ENCODE results near the gene TRMT10B. TPM values are rescaled to one million over a fixed set of nuclear protein-coding genes. Genes with fewer than 3 reads are reported as not detected.

The TRMT10B gene
- total RNA-seq, 2 experiments from 2014 or later = 2.8 TPM; not detected in 1

DNA sequence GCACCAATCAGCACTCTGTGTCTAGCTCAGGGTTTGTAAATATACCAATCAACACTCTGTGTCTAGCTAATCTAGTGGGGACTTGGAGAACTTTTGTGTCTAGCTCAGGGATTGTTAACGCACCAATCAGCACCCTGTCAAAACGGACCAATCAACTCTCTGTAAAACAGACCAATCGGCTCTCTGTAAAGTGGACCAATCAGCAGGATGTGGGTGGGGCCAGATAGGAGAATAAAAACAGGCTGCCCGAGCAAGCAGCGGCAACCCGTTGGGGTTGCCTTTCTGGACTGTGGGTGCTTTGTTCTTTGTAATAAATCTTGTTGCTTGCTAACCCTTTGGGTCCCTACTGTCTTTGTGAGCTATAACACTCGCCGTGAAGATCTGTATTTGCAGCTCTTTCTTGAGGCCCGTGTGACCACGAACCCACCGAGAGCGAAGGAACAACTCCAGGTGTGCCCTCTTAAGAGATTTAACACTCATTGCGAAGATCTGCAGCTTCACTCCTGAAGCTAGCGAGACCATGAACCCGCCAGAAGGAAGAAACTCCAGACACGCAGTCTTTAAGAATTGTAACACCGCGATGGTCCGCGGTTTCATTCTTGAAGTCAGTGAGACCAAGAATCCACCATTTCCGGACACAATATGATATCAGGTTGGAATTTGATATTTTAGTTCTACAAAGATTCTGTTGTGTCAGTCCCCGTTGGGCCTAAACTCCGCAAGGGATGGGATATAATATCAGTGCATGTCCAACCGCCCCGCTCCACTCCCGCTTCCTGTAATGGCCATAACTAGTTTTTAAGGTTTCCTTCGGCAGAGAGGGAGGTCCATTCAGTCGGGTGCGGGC is 740 bp upstream of the TRMT10B start:
- Histone ChIP-seq H3K9me2 (ENCODE audit: insufficient read depth, low read length) (no peaks in the 10 kb centered on the region), H3K9me3 (ENCODE audit: low read length) (no peaks in the 10 kb centered on the region), H3K27ac (ENCODE audit: low read depth, low read length, poor library complexity, severe bottlenecking) (no peak overlapping the region), H3K4me2 (ENCODE audit: low read length) (no peak overlapping the region), H3K4me1 (ENCODE audit: insufficient read depth, low read length, poor library complexity, severe bottlenecking) (no peaks in the 10 kb centered on the region), H3K36me3 (ENCODE audit: insufficient read depth, low read length) (no peaks in the 10 kb centered on the region), H3K79me2 (ENCODE audit: insufficient read depth, low read depth, low read length) (no peaks in the 10 kb centered on the region), H4K20me1 (ENCODE audit: insufficient read depth, low read length) (no peaks in the 10 kb centered on the region), H3K4me3 (ENCODE audit: low read depth, low read length, poor library complexity, severe bottlenecking) (no peak overlapping the region), H2AFZ (ENCODE audit: low read length) (no peak overlapping the region)
- intact Hi-C loops (cut with micrococcal nuclease; ENCODE audit: unreplicated experiment) = no loop called here
- ChIA-PET CTCF (ENCODE audit: unreplicated experiment) (no interaction called here), POLR2A (interaction anchor here (0.6 to 1.3 kb wide), 3 partner anchors 10 to 464 kb away, joined by 3 to 11 read pairs (median 5); no protein-coding TSS in a partner anchor)
- TF ChIP-seq, protein P1, sequence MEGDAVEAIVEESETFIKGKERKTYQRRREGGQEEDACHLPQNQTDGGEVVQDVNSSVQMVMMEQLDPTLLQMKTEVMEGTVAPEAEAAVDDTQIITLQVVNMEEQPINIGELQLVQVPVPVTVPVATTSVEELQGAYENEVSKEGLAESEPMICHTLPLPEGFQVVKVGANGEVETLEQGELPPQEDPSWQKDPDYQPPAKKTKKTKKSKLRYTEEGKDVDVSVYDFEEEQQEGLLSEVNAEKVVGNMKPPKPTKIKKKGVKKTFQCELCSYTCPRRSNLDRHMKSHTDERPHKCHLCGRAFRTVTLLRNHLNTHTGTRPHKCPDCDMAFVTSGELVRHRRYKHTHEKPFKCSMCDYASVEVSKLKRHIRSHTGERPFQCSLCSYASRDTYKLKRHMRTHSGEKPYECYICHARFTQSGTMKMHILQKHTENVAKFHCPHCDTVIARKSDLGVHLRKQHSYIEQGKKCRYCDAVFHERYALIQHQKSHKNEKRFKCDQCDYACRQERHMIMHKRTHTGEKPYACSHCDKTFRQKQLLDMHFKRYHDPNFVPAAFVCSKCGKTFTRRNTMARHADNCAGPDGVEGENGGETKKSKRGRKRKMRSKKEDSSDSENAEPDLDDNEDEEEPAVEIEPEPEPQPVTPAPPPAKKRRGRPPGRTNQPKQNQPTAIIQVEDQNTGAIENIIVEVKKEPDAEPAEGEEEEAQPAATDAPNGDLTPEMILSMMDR (conservative IDR thresholded peaks at IDR 0.05; ENCODE audit: low read length) = no peak
- no peak for TF ChIP-seq EZH2phosphoT487 (IDR thresholded peaks at IDR 0.05; ENCODE audit: borderline replicate concordance, low read depth, low read length)
- BruUV-seq (replicated peaks) = no TSS peak
- DNase-seq (ENCODE audit: low spot score) = no peak

DNA sequence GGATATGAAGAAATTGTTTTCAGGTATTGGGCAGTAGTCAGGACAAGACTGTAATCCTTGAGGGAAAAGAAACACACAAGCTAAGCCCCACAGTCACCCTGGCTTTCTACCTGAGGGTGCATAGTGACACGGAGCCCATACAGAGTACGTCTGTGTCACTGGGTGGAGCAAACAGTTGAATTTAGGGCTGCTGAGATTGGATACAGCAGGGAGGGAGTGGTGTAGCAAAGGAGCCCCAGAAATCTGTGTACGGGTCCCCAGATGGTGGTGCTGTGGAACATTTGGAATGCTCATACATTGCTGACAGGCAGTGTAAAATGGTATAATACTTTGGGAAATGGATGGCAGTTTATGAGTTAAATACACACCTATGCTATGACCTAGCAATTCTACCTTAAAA is 5.1 kb downstream of the TRMT10B start:
- Histone ChIP-seq H3K79me2 (ENCODE audit: insufficient read depth, low read depth, low read length) (no peaks in the 10 kb centered on the region), H3K4me1 (ENCODE audit: insufficient read depth, low read length, poor library complexity, severe bottlenecking) (no peaks in the 10 kb centered on the region), H3K27ac (ENCODE audit: low read depth, low read length, poor library complexity, severe bottlenecking) (no peak overlapping the region), H3K36me3 (ENCODE audit: insufficient read depth, low read length) (no peaks in the 10 kb centered on the region), H3K9me2 (ENCODE audit: insufficient read depth, low read length) (no peaks in the 10 kb centered on the region), H3K4me3 (ENCODE audit: low read depth, low read length, poor library complexity, severe bottlenecking) (no peak overlapping the region), H2AFZ (ENCODE audit: low read length) (no peak overlapping the region), H3K4me2 (ENCODE audit: low read length) (no peak overlapping the region), H3K9me3 (ENCODE audit: low read length) (no peaks in the 10 kb centered on the region), H4K20me1 (ENCODE audit: insufficient read depth, low read length) (no peaks in the 10 kb centered on the region)
- CTCF ChIA-PET (ENCODE audit: unreplicated experiment) = no interaction called here
- TF ChIP-seq, protein P1 (conservative IDR thresholded peaks at IDR 0.05; ENCODE audit: low read length) = peak; percentile 27; the same call in 1 of the 2 replicates
- no peak for TF ChIP-seq EZH2phosphoT487 (IDR thresholded peaks at IDR 0.05; ENCODE audit: borderline replicate concordance, low read depth, low read length)
- intact Hi-C loops (cut with micrococcal nuclease; ENCODE audit: unreplicated experiment) = no loop called here
- POLR2A ChIA-PET = no interaction called here
- BruUV-seq (replicated peaks) = no TSS peak
- no peak for DNase-seq (ENCODE audit: low spot score)

Data from OCI-LY7 (cell line).